Chondrocyte (in vitro differentiated cells): ENCODE data around the gene TBC1D16. TPM values are rescaled to one million over a fixed set of nuclear protein-coding genes. Genes with fewer than 3 reads are reported as not detected.

Experiments
- DNase-seq: peaks from one replicate; pipeline ENCODE4 v3.0.0; 2021; ENCODE audit warnings: mixed read lengths, low spot score
- H3K27ac Mint-ChIP-seq: one replicate; pipeline ENCODE4 v1.8.0; 2021; ENCODE audit warnings: mild to moderate bottlenecking, moderate library complexity, mixed read lengths; ENCODE audit not compliant: unreplicated experiment
- H3K27me3 Mint-ChIP-seq: 2 replicates; pipeline ENCODE4 v1.8.0; 2021; ENCODE audit warnings: low read depth, mixed read lengths
- H3K36me3 Mint-ChIP-seq: 2 replicates; pipeline ENCODE4 v1.8.0; 2021; ENCODE audit warnings: low read depth, mixed read lengths
- H3K4me1 Mint-ChIP-seq: 2 replicates; pipeline ENCODE4 v1.8.0; 2021; ENCODE audit warnings: low read depth, mild to moderate bottlenecking, mixed read lengths
- H3K4me3 Mint-ChIP-seq: one replicate; pipeline ENCODE4 v1.8.0; 2021; ENCODE audit warnings: mild to moderate bottlenecking, moderate library complexity, mixed read lengths; ENCODE audit not compliant: unreplicated experiment
- H3K9me3 Mint-ChIP-seq: 2 replicates; pipeline ENCODE4 v1.8.0; 2021; ENCODE audit warnings: low read depth, mixed read lengths
- CTCF ChIP-seq: fragments of 200-600 bp; sonication (generic); IDR thresholded peaks from 2 replicates; pipeline ENCODE4 v1.5.0; 2021; ENCODE audit warnings: antibody characterized with exemption, mild to moderate bottlenecking, moderate library complexity
- total RNA-seq: library from RNA; stranded (reverse); gene quantifications from 3 replicates; pipeline ENCODE4 v1.2.1, GENCODE V29; 2021

TBC1D16 gene
- total RNA-seq, 1 donor from 2014 or later, result 51.4 TPM

- H3K27ac Mint-ChIP-seq, result no peak overlapping the region
- TF ChIP-seq CTCF, result no peak
- H3K4me1 Mint-ChIP-seq, result peaks cover 5% of the 10 kb centered on the region
- H3K27me3 Mint-ChIP-seq, result no peaks in the 10 kb centered on the region
- H3K9me3 Mint-ChIP-seq, result no peaks in the 10 kb centered on the region
- no peak overlapping the region for H3K4me3 Mint-ChIP-seq
- H3K36me3 Mint-ChIP-seq, result peaks cover 3% of the 10 kb centered on the region
- DNase-seq, result no peak
Measured at GRCh38 chr17:80008848-80009247, 26.8 kb downstream of the TBC1D16 start.

- no peak overlapping the region for H3K27ac Mint-ChIP-seq
- no peaks in the 10 kb centered on the region for H3K9me3 Mint-ChIP-seq
- peaks cover 3% of the 10 kb centered on the region for H3K36me3 Mint-ChIP-seq
- H3K27me3 Mint-ChIP-seq, result no peaks in the 10 kb centered on the region
- H3K4me1 Mint-ChIP-seq, result peaks cover 5% of the 10 kb centered on the region
- peak; percentile 92 for TF ChIP-seq CTCF
- no peak for DNase-seq
- no peak overlapping the region for H3K4me3 Mint-ChIP-seq
Measured at GRCh38 chr17:80008383-80008840, 27.3 kb downstream of the TBC1D16 start.

GRCh38 chr17:80007939-80008338 lies 27.7 kb downstream of the TBC1D16 start:
- Mint-ChIP-seq H3K27me3 (no peaks in the 10 kb centered on the region), H3K4me1 (peaks cover 5% of the 10 kb centered on the region), H3K4me3 (no peak overlapping the region), H3K9me3 (no peaks in the 10 kb centered on the region), H3K36me3 (peaks cover 3% of the 10 kb centered on the region), H3K27ac (no peak overlapping the region)
- no peak for DNase-seq
- no peak for TF ChIP-seq CTCF

GRCh38 chr17:80006811-80007752 lies 28.6 kb downstream of the TBC1D16 start:
- peaks cover 8% of the 10 kb centered on the region for H3K36me3 Mint-ChIP-seq
- no peak for DNase-seq
- no peaks in the 10 kb centered on the region for H3K9me3 Mint-ChIP-seq
- no peak for TF ChIP-seq CTCF
- no peaks in the 10 kb centered on the region for H3K27me3 Mint-ChIP-seq
- peaks cover 5% of the 10 kb centered on the region for H3K4me1 Mint-ChIP-seq
- H3K27ac Mint-ChIP-seq, result no peak overlapping the region
- H3K4me3 Mint-ChIP-seq, result no peak overlapping the region

- Mint-ChIP-seq H3K4me3 (no peak overlapping the region), H3K9me3 (no peaks in the 10 kb centered on the region), H3K27ac (peak overlapping the region; percentile 51), H3K4me1 (peaks cover 5% of the 10 kb centered on the region), H3K36me3 (peaks cover 8% of the 10 kb centered on the region), H3K27me3 (no peaks in the 10 kb centered on the region)
- TF ChIP-seq CTCF, result no peak
- DNase-seq, result no peak
Measured at GRCh38 chr17:80006339-80006720, 29.3 kb downstream of the TBC1D16 start.
